NCI-H1417 (cell line): Measurements from ENCODE around the gene CEP112.
"Not testable (repeated sequence)": the region's sequence is repeated elsewhere in the genome, so short reads cannot be mapped to it uniquely, and the experiment has no call there.

Experiments used
- DNase-seq, 3 experiments: peaks; one replicate each; lab custom pipeline; 2025; lab: John Stamatoyannopoulos, UW

The CEP112 gene

DNA sequence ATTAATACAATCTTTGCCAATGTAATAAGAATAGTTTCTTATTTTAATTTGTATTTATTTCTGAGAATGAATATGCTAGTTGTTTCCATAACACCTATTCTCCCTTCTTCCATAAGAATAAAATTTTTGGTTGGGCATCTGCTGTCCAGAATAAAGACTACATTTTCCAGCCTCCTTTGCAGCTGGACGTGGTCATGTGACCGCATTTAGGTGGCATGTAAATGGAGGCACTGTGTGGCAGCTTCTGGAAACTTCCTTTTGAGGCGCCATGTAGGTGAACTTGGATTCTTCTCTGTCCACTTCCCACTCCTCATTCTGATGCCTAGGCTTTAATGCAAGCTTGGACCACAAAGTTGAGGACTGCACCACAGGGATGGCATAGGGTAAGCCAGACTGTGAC is 415.0 kb downstream of the CEP112 start:
- no peak for DNase-seq

- DNase-seq, result no peak
Measured at GRCh38 chr17:65774787-65775186, 417.1 kb downstream of the CEP112 start.

DNA sequence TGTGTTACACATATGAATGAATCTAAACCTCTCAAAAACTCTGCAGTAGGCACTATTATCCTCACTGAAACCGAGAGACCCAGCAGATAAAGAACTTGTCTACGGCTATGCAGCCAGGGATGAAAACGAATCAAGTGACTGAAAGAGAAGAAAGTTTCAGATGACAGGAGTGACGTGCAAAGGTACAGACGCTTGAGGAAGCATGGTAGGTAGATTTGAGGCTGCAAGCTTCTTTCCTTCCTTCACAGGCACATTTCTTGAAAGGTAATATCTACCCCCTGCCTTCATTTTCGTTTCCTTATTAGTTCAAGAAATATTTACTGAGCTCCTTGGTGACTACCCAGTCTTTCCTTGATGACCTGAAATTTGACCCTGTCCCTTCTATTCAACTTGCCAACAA is 418.9 kb downstream of the CEP112 start:
- DNase-seq, result no peak

- no peak for DNase-seq
Measured at GRCh38 chr17:65771704-65772103, 420.2 kb downstream of the CEP112 start.

GRCh38 chr17:65763786-65764185 is 428.1 kb downstream of the CEP112 start:
- no peak for DNase-seq

DNA sequence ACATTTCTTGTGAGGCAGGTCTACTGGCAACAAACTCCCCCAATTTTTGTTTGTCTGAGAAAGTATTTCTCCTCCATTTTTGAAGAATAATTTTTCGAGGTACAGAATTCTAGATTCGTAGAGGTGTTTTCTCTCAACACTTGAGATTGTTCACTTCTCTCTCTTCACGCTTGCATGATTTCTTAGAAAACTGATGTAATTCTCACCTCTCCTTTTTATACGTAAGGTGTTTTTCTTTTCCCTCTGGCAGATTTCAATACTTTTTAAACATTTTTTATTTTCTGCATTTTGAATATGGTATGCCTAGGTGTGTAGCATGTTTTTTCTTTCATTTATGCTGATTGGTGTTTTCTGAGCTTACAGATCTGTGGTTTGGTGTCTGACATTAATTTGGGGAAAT is 429.0 kb downstream of the CEP112 start:
- no peak for DNase-seq

GRCh38 chr17:65759532-65759931 is 432.4 kb downstream of the CEP112 start:
- DNase-seq, result no peak

DNA sequence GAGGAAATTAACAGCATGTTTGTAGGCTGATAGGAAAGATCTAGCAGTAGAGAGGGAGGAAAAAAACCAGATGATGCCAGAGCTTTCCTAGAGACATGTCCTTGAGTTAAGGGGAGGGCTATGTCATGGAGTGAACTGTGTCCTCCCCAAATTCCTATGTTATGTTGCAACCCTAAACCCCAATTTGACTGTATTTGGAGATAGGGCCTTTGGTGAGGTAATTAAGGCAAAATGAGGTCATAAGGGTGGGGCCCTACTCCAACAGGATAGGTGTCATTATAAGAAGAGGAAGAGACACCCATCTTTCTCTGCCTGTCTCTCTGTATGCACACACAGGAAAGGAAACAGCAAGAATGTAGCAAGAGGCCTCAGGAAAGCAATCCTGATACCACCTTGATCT is 435.2 kb downstream of the CEP112 start:
- DNase-seq, result no peak

- no peak for DNase-seq
Measured at GRCh38 chr17:65755799-65756198, 436.1 kb downstream of the CEP112 start.

GRCh38 chr17:65754630-65755029 is 437.3 kb downstream of the CEP112 start:
- DNase-seq, result no peak

DNA sequence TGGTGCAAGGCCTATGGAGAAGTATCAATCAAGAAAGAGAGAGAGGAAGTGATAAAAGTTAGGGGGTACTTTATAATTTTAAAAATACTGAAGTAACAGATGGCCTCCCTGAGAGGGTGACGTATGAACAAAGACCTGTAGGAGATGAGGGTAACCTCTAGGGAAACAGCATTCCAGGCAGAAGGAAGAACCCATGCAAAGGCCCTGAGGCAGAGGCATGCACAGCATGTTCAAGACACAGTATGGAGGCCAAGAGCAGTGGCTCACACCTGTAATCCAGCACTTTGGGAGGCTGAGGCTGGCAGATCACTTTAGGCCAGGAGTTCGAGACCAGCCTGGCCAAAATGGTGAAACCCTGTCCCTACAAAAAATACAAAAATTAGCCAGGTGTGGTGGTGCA is 437.9 kb downstream of the CEP112 start:
- DNase-seq, result no peak

GRCh38 chr17:65753348-65753747 is 438.6 kb downstream of the CEP112 start:
- DNase-seq, result peak in 1 of 3 experiments; percentile 3

DNA sequence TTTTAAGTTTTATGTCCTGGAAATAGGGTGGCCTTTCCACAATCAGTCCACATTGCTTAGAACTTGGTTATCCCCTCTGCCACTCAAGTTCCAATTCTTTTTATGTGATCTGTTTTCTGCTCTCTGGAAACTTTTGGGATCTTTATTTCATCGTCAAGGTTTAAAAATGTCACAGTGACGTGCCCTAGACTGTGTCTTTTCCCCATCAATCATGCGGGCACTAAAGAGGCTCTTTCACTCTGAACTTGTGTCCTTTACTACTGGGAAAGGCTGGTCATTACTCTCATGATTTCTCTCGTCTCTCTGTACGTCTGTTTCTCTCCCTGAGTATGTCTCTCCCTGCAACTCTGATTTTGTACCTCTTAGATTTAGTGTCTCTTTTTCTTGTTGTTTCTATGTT is 440.7 kb downstream of the CEP112 start:
- no peak for DNase-seq

DNA sequence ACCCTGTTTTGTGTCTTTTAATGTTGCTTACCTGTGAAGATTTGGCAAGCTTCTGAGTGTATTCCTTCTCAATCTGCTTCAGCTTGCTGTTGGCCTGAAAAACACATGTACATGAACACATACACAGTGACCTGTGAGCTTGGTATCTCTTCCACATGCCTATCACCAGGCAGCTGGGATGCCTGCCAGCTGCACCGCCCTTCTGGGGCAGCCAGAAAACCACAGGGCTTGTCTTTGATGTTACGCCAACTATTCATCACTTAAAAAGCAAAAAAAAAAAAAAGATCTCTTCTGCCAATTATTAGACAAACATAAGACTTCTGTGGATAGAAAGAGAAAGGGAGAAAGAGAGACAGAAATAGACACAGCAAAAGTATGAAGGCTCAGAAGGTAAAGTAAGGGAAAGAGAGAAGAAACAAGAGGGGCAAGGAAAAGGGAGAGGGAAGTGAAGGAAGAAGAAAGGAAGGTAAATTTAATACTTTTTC is 441.3 kb downstream of the CEP112 start:
- DNase-seq, result peak in 2 of 3 experiments; percentile 25 to 51

DNA sequence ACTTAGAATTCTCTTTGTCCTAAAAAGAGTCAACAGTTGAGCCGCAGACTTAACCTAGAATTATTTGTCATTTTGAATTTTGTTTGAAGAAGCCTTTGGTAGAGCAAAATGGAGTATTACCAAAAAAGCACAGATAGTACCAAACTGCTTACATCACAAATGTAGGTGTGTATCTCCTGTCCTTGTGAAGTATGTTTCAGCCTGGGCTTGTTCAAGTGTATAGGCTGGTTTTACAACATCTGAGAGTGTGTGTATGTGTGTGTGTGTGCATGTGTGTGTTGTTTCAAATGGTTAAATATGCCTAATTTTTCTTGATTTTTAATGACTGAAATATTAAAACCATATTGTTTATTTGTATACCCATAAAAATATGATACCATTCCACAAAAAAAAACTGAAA is 441.8 kb downstream of the CEP112 start:
- no peak for DNase-seq

DNA sequence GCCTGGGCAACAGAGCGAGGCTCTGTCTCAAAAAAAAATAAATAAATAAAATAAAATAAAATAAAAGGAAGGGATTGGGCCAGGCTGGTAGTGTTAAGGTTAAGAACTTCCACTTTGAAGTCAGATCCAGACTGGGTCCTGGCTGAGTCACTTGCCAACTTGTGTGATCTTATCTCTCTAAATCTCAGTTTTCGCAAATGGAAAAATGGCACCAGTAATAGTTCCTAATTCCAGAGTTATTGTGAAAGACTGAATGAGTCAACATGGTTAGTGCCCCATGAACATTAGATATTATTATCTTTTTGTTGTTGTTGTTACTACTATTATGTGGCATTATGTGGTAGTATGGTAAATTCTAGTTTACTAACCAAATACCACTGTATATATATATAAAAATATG is 442.5 kb downstream of the CEP112 start:
- DNase-seq, result no peak

GRCh38 chr17:65745241-65745640 is 446.7 kb downstream of the CEP112 start:
- no peak for DNase-seq

DNA sequence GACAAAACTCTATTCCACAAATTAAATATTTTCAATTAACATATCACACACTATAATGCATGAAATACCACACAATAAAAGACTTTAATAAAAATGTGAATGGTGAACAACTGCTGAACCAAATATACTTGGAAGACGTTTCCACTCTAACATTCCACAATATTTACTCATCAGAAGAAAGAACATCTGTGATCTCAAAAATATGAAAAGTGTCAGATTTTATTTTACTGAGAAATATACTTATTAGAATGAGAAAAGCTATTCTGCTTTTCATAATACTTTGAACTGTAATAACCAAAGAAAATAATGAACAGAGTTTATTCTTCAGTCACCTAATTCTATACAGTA is 448.7 kb downstream of the CEP112 start:
- no peak for DNase-seq

GRCh38 chr17:65742403-65743307 is 449.3 kb downstream of the CEP112 start:
- peak in 1 of 3 experiments; percentile 1 for DNase-seq

GRCh38 chr17:65741710-65742109 is 450.2 kb downstream of the CEP112 start:
- no peak for DNase-seq

DNA sequence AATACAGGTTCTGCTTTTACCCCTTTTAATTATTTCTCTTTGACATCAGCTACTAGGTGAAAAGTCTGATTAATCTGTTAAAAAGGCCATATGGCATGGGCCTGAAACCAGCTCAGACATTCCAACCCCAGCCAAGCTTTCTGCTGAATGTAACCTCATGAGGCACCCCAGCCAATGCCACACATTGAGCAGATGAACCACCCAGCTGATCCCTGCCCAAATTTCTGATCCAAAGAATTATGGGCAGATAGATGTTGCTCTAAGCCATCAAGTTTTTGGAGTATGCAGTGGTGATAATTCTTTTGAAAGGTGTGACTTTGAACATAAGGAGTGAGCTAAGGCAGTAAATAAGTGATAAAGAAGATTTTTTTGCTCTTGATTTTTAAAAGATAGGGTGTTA is 452.9 kb downstream of the CEP112 start:
- no peak for DNase-seq

DNA sequence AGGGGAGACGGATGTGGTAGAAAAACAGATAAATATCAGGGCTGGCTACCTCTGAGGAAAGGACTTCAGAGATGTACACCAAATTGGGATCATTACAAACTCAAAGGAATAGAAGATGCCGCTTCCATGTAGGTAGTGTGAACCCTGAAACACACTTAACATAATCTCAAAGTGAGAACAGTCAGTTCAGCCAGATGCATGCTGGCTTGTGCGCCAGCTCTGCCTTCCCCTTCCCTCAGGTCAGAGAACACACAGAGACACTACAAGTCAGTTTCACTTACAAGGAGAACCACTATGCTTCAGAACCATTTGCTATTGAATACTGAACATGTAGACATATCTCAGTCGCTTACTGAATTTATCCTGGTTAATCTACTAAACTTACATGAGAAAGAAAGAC is 454.5 kb downstream of the CEP112 start:
- DNase-seq, result no peak

- no peak for DNase-seq
Measured at GRCh38 chr17:65733314-65733713, 458.6 kb downstream of the CEP112 start.

DNA sequence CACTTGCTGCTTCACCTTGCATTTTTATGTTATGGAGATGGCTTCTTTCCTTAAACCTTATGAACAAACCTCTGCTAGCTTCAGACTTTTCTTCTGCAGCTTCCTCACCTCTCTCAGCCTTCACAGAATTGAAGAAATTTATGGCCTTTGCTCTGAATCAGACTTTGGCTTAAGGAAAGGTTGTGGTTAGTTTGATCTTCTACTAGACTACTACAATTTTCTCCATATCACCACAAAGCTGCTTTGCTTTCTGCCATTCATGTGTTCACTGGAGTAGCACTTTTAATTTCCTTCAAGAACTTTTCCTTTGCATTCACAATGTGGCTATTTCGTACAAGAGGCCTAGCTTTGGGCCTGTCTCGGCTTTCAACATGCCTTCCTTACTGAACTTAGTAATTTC is 459.3 kb downstream of the CEP112 start:
- not testable (repeated sequence) for DNase-seq
